ENCODE results near the gene MAGEF1.

The MAGEF1 gene

GRCh38 chr3:184724699-184725098 is 12.8 kb upstream of the MAGEF1 start:
- no peak for DNase-seq

GRCh38 chr3:184719709-184720108 is 7.8 kb upstream of the MAGEF1 start:
- no peak for DNase-seq

GRCh38 chr3:184718431-184718830 is 6.6 kb upstream of the MAGEF1 start:
- DNase-seq: no peak

GRCh38 chr3:184717399-184717983 is 5.6 kb upstream of the MAGEF1 start:
- no peak for DNase-seq

- no peak for DNase-seq
Measured at GRCh38 chr3:184716622-184717398, 4.9 kb upstream of the MAGEF1 start.

GRCh38 chr3:184715943-184716621 is 4.2 kb upstream of the MAGEF1 start:
- DNase-seq: no peak

- DNase-seq: no peak
Measured at GRCh38 chr3:184713521-184713920, 1.7 kb upstream of the MAGEF1 start.

GRCh38 chr3:184713040-184713355 is 1.1 kb upstream of the MAGEF1 start:
- no peak for DNase-seq

GRCh38 chr3:184712248-184713039 is 580 bp upstream of the MAGEF1 start:
- no peak for DNase-seq

- no peak for DNase-seq
Measured at GRCh38 chr3:184710870-184711492, 883 bp downstream of the MAGEF1 start.

GRCh38 chr3:184703657-184704056 is 8.2 kb downstream of the MAGEF1 start:
- no peak for DNase-seq

GRCh38 chr3:184700759-184701158 is 11.1 kb downstream of the MAGEF1 start:
- no peak for DNase-seq

GRCh38 chr3:184697845-184698244 is 14.0 kb downstream of the MAGEF1 start:
- no peak for DNase-seq

- no peak for DNase-seq
Measured at GRCh38 chr3:184696697-184697096, 15.2 kb downstream of the MAGEF1 start.

GRCh38 chr3:184694716-184695115 is 17.1 kb downstream of the MAGEF1 start:
- DNase-seq: no peak

GRCh38 chr3:184694133-184694665 is 17.7 kb downstream of the MAGEF1 start:
- no peak for DNase-seq

- no peak for DNase-seq
Measured at GRCh38 chr3:184693011-184693975, 18.6 kb downstream of the MAGEF1 start.

- no peak for DNase-seq
Measured at GRCh38 chr3:184691397-184692231, 20.2 kb downstream of the MAGEF1 start.

- DNase-seq: no peak
Measured at GRCh38 chr3:184690192-184690883, 21.5 kb downstream of the MAGEF1 start.

- DNase-seq: no peak
Measured at GRCh38 chr3:184688882-184689271, 23.0 kb downstream of the MAGEF1 start.
